Skin epidermis (tissue), 12 donors: ENCODE data around the gene ALOXE3.

Experiments used
- H3K27ac ChIP-seq, 21 experiments: fragments of 200-600 bp; sonication (generic) in 11 of 21; one replicate each; pipeline ENCODE4 v1.5.0; 2020; ENCODE audit warnings: mild to moderate bottlenecking in 3 of 21, inconsistent platforms in 2 of 21, moderate library complexity in 2 of 21
- H3K4me3 ChIP-seq, 7 experiments: fragments of 200-600 bp; sonication (generic) in 2 of 7; one replicate each; pipeline ENCODE4 v1.5.0; 2020; ENCODE audit warnings: inconsistent platforms in 2 of 7, mild to moderate bottlenecking in 2 of 7, moderate library complexity in 1 of 7

ALOXE3 gene

GRCh38 chr17:8125154-8125946, 7.0 kb upstream of the ALOXE3 start:
- Histone ChIP-seq H3K27ac (peak overlapping the region in 3 of 21 experiments; percentile 6 to 66 (median 51)), H3K4me3 (peak overlapping the region; percentile 41 to 65 (median 50))

- peak overlapping the region in 6 of 7 experiments; percentile 1 to 65 (median 25) for H3K4me3 ChIP-seq
- no peak overlapping the region for H3K27ac ChIP-seq
These were observed 6.2 kb upstream of the ALOXE3 start for GRCh38 chr17:8124350-8125153.

- Histone ChIP-seq H3K4me3 (peak within 1 kb of the TSS; percentile 22 to 65 (median 37)), H3K27ac (peak within 1 kb of the TSS in 2 of 21 experiments; percentile 5 to 13)
These were observed 5.5 kb upstream of the ALOXE3 start, which contains the start of gene HES7 for GRCh38 chr17:8123695-8124349. Gene HES7, minus strand, starts transcription at chr17:8124106. Its CDS starts 22 bp downstream, at chr17:8124084.

- Histone ChIP-seq H3K27ac (peak overlapping the region in 2 of 21 experiments; percentile 5 to 13), H3K4me3 (peak overlapping the region; percentile 22 to 65 (median 37))
These were observed 4.8 kb upstream of the ALOXE3 start for GRCh38 chr17:8122924-8123694.

- Histone ChIP-seq H3K27ac (peak overlapping the region in 1 of 21 experiments; percentile 45), H3K4me3 (peak overlapping the region; percentile 22 to 65 (median 37))
These were observed 4.2 kb upstream of the ALOXE3 start for GRCh38 chr17:8122422-8122923.

- Histone ChIP-seq H3K27ac (peak overlapping the region in 3 of 21 experiments; percentile 10 to 45 (median 15)), H3K4me3 (peak overlapping the region; percentile 22 to 65 (median 37))
These were observed 3.5 kb upstream of the ALOXE3 start for GRCh38 chr17:8121681-8122421.

DNA sequence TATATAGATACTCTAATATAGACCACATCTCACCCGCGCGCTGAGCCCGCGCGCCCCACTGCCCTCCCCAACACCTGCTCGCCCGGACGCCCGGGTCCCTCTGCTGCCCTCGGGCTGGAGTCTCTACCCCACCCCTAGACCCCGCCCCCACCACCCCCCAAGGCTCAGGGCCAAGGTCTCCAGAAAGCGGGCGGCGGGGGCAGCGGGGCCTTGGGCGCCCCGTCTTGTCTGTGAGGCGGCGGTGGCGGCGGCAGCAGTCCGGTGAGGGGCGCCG, 3.0 kb upstream of the ALOXE3 start:
- H3K4me3 ChIP-seq: peak overlapping the region; percentile 22 to 65 (median 37)

DNA sequence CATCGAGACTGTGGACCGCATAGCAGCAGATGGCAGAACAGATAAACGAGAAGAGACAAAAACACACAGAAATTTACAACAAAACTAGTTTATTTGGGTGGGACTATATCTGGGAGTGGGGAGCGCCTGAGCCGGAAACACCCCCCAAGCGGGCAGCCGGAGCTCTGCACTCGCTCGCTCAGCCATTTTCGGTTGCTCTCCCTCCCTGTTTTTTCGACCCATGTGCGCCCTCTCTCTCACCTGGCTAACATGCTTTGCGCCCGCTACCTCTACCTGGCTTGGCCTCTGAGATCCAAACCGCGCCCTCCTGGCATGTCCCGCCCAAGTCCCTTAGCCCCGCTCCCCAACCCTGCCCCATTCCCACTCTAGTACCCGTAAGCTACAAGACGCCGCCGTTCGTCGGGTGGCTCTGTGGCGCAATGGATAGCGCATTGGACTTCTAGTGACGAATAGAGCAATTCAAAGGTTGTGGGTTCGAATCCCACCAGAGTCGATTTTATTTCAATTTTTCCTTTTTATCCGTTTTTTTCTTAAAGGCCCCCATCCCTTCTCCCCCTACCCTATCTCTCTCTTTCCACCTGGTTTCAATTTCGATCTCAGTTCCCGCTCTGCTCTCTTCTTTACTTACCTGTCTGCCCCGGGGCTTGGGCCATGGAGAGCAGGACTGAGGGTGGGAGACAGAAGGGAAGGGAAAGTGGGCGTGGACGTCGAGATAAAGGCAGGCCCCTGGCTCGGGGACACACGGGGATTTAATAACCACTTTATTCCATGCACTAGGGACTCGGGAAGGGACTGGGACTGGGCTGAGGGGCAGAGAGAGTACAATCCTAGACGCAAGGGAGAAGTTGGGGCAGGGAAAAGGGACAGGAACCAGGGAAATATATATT, 2.4 kb upstream of the ALOXE3 start:
- Histone ChIP-seq H3K4me3 (peak overlapping the region; percentile 22 to 65 (median 37)), H3K27ac (peak overlapping the region in 2 of 21 experiments; percentile 30 to 37)

More for the DNA sequence above, 3.0 kb upstream of the ALOXE3 start:
- H3K27ac ChIP-seq: no peak overlapping the region

- H3K4me3 ChIP-seq: peak overlapping the region; percentile 39 to 65 (median 50)
- peak overlapping the region in 15 of 21 experiments; percentile 9 to 87 (median 67) for H3K27ac ChIP-seq
These were observed 1.5 kb upstream of the ALOXE3 start for GRCh38 chr17:8119581-8120519.

GRCh38 chr17:8118769-8119580, 661 bp upstream of the ALOXE3 start:
- Histone ChIP-seq H3K27ac (peak overlapping the region in 20 of 21 experiments; percentile 12 to 87 (median 70)), H3K4me3 (peak overlapping the region; percentile 39 to 51 (median 46))

DNA sequence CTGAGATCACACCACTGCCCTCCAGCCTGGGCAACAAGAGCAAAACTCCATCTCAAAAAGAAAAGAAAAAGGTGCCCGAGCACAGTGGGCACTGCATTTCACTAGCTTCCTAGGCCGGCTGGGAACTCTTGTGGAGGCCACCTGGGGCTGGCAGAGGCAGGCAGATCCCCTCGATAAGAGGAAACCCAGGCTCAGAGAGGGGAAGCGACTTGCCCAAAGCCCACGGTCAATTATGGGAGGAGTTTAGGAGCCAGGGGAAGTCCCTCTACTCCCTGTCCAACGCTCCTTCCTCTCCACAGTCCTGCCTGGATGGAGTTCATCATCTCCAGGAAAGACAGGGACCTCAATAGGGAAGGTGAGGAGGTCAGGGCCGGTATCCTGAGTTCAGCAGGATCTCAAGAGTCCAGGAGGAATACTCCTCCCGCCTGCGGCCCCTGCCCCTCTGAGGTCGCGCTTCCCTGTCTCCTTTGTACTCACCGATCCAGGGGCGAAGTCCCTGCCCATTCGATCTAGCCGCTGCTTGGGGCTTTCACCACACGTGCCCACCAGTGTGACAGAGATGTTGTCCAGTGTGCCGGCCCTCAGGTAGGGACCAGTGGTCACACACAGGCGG, 841 bp downstream of the ALOXE3 start:
- H3K4me3 ChIP-seq: peak overlapping the region; percentile 39 to 51 (median 46)
- peak overlapping the region in 19 of 21 experiments; percentile 4 to 87 (median 70) for H3K27ac ChIP-seq

GRCh38 chr17:8116776-8117175, 1.5 kb downstream of the ALOXE3 start:
- Histone ChIP-seq H3K4me3 (peak overlapping the region in 1 of 7 experiments; percentile 46), H3K27ac (no peak overlapping the region)

DNA sequence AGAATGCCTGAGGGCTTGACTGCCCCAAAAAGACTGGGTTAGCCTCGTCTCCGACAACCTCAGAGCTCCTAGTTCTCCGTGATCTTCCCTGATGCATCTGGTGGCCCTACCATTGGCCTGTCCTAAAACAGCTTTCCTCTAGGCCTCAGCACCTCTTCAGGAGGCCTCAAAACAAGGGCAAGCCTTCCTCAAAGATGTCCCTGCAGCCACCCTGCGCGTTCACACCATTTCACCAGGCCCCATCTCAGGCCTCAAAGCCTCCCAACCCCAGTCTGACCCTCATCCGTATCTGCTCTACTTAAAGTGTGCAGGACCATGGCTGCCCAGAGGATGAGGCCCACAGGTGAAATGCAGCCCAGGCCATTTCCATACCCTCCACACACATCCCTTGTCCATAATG, 7.4 kb downstream of the ALOXE3 start:
- H3K27ac ChIP-seq: no peak overlapping the region
- H3K4me3 ChIP-seq: no peak overlapping the region

GRCh38 chr17:8110456-8110804, 7.9 kb downstream of the ALOXE3 start:
- Histone ChIP-seq H3K4me3 (peak overlapping the region in 2 of 7 experiments; percentile 38 to 41), H3K27ac (no peak overlapping the region)
